ENCODE measurements around the gene DPP9.

DNA sequence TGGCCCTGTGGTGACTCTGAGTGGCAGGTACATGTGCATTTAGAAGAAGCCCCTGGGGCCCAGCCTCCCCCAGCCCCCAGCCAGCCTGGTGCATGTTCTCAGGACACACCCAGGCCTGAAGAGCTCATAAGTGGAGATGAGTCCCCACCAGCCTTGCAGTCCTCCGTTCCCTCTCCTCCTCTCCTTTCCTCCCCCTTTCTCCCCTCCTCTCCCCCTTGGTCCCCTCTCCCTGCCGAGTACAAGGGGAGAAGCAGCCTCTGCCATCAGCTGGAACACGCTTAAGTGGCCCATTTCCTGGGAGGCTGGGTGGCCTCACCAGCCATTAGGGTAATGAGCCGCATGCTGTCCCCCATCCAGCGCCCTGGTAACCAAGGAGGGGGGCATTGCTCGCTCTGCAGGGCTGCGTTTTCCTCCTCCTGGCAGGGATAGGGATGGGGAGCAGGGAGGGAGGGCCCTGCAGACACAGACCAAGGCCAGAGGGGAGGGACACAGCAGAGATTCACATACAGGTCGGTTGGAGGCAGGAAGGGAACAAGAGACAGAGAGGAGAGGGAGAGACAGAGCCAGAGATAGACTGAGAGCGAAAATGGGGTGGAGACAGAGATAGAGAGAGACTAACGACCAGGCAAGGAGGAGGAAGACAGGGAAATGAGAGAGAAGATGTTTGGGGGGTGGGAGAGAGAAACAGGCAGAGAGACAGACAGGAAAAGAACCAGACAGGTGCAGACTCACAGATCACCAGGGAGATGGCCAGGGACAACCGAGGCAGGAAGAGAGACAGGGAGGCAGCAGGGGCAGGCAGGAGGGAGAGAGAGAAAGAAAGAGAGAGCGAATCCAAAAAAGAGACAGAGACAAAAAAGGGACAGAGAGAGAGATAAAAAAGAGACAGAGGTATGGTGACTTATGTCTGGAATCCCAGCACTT is 19.3 kb upstream of the DPP9 start:
- TF ChIP-seq, protein P1, sequence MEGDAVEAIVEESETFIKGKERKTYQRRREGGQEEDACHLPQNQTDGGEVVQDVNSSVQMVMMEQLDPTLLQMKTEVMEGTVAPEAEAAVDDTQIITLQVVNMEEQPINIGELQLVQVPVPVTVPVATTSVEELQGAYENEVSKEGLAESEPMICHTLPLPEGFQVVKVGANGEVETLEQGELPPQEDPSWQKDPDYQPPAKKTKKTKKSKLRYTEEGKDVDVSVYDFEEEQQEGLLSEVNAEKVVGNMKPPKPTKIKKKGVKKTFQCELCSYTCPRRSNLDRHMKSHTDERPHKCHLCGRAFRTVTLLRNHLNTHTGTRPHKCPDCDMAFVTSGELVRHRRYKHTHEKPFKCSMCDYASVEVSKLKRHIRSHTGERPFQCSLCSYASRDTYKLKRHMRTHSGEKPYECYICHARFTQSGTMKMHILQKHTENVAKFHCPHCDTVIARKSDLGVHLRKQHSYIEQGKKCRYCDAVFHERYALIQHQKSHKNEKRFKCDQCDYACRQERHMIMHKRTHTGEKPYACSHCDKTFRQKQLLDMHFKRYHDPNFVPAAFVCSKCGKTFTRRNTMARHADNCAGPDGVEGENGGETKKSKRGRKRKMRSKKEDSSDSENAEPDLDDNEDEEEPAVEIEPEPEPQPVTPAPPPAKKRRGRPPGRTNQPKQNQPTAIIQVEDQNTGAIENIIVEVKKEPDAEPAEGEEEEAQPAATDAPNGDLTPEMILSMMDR (IDR thresholded peaks at IDR 0.05; ENCODE audit: low read depth, low read length), result no peak
- TF ChIP-seq EZH2phosphoT487 (IDR thresholded peaks at IDR 0.05; ENCODE audit: low read depth), result no peak
